Loucy (cell line): ENCODE results near the gene ZFP36.

Source experiments
- H2AFZ ChIP-seq: fragments of 200-600 bp; sonication (generic); 2 replicates; pipeline ENCODE4 v1.6.0; 2016; ENCODE audit warnings: antibody characterized with exemption, mild to moderate bottlenecking, low read length, moderate library complexity
- H3F3A ChIP-seq: fragments of 200-600 bp; 2 replicates; pipeline ENCODE4 v1.6.0; 2016; ENCODE audit warnings: antibody characterized with exemption, low read depth, mild to moderate bottlenecking
- H3K27me3 ChIP-seq: fragments of 200-600 bp; sonication (generic); 2 replicates; pipeline ENCODE4 v1.6.1; 2014; ENCODE audit warnings: low read length, mild to moderate bottlenecking; ENCODE audit not compliant: insufficient read depth, poor library complexity, severe bottlenecking
- H3K36me3 ChIP-seq: fragments of 200-600 bp; sonication (generic); 2 replicates; pipeline ENCODE4 v1.6.1; 2016; ENCODE audit warnings: low read length; ENCODE audit not compliant: insufficient read depth
- H3K4me1 ChIP-seq: fragments of 200-600 bp; sonication (generic); 2 replicates; pipeline ENCODE4 v1.5.1; 2014; ENCODE audit warnings: low read length, mild to moderate bottlenecking; ENCODE audit not compliant: insufficient read depth, poor library complexity, severe bottlenecking
- H3K4me2 ChIP-seq: fragments of 200-600 bp; sonication (generic); 2 replicates; pipeline ENCODE4 v1.6.0; 2014; ENCODE audit warnings: antibody characterized with exemption, low read length, low read depth, mild to moderate bottlenecking; ENCODE audit not compliant: poor library complexity, severe bottlenecking
- H3K4me3 ChIP-seq: fragments of 200-600 bp; sonication (generic); 2 replicates; pipeline ENCODE4 v1.5.1; 2014; ENCODE audit warnings: low read length, mild to moderate bottlenecking, mixed read lengths; ENCODE audit not compliant: poor library complexity, severe bottlenecking
- H3K79me2 ChIP-seq: fragments of 200-600 bp; sonication (generic); 2 replicates; pipeline ENCODE4 v1.6.1; 2014; ENCODE audit warnings: low read length; ENCODE audit not compliant: insufficient read depth
- H3K9ac ChIP-seq: fragments of 200-600 bp; sonication (generic); 2 replicates; pipeline ENCODE4 v1.6.0; 2014; ENCODE audit warnings: mild to moderate bottlenecking, low read depth, low read length, moderate library complexity; ENCODE audit not compliant: poor library complexity, severe bottlenecking
- H3K9me2 ChIP-seq: fragments of 200-600 bp; sonication (generic); replicated peaks from 2 replicates; pipeline ENCODE4 v1.6.1; 2016; ENCODE audit warnings: low read depth, low read length, mixed read lengths
- H3K9me3 ChIP-seq: fragments of 200-600 bp; sonication (generic); 2 replicates; pipeline ENCODE4 v1.6.1; 2014; ENCODE audit warnings: mild to moderate bottlenecking, antibody characterized with exemption, low read length, low read depth; ENCODE audit not compliant: insufficient read depth
- H4K20me1 ChIP-seq: fragments of 200-600 bp; sonication (generic); 2 replicates; pipeline ENCODE4 v1.6.0; 2014; ENCODE audit warnings: antibody characterized with exemption, low read length, mild to moderate bottlenecking; ENCODE audit not compliant: insufficient read depth, poor library complexity, severe bottlenecking
- EZH2phosphoT487 ChIP-seq: fragments of 200-600 bp; IDR thresholded peaks from 2 replicates; pipeline ENCODE4 v1.6.1; 2018; ENCODE audit warnings: antibody characterized with exemption, mild to moderate bottlenecking, moderate library complexity, borderline replicate concordance
- TF ChIP-seq, protein P1 (sequence below): fragments of 200-600 bp; sonication (generic); conservative IDR thresholded peaks from 2 replicates; pipeline ENCODE4 v1.5.1; 2014; ENCODE audit warnings: mild to moderate bottlenecking, antibody characterized with exemption, low read length

The ZFP36 gene

DNA sequence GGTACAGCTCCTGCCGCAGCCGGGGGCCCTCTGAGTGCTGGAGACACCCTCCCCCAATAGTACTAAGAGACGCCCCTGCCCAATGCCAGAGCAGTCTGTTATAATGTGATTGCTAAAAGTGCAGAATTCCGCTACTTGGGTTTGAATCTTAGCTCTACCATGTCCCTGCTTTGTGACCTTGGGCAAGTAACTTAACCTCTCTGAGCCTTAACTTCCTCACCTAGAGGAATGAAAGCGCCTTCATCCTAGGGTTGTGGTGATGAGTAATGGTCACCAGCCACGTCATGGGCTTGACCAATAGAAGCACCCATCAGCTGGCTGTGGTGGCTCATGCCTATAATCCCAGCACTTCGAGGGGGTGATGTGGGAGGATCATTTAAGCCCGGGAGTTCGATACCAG, 12.4 kb downstream of the ZFP36 start:
- Histone ChIP-seq H3K36me3 (peaks cover 14% of the 10 kb centered on the region; the same call in 1 of the 2 replicates), H4K20me1 (peaks cover 24% of the 10 kb centered on the region)

DNA sequence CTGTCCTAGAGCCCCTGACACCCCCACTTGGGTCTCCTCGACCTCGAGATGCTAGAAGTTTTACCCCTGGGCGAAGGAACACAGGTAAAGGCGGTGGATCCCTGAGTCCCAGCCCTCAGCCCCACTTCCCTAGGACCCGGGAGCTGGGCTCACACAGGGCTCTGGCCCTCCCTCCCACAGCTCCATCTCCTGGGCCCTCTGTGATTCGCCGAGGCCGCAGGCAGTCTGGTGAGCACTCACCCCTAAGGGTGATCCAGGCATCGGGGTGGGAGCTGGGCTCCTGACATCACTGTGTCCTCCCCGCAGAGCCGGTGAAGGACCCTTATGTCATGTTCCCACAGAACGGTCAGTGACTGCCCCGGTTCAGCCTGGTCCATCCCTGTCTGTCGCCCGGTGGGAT, 14.1 kb downstream of the ZFP36 start:
- TF ChIP-seq, protein P1, sequence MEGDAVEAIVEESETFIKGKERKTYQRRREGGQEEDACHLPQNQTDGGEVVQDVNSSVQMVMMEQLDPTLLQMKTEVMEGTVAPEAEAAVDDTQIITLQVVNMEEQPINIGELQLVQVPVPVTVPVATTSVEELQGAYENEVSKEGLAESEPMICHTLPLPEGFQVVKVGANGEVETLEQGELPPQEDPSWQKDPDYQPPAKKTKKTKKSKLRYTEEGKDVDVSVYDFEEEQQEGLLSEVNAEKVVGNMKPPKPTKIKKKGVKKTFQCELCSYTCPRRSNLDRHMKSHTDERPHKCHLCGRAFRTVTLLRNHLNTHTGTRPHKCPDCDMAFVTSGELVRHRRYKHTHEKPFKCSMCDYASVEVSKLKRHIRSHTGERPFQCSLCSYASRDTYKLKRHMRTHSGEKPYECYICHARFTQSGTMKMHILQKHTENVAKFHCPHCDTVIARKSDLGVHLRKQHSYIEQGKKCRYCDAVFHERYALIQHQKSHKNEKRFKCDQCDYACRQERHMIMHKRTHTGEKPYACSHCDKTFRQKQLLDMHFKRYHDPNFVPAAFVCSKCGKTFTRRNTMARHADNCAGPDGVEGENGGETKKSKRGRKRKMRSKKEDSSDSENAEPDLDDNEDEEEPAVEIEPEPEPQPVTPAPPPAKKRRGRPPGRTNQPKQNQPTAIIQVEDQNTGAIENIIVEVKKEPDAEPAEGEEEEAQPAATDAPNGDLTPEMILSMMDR: no peak
- no peak for TF ChIP-seq EZH2phosphoT487
- peaks cover 14% of the 10 kb centered on the region; the same call in 1 of the 2 replicates for H3K79me2 ChIP-seq
- peaks cover 5% of the 10 kb centered on the region for H3K4me1 ChIP-seq
- H3K9ac ChIP-seq: no peak overlapping the region
- H3K36me3 ChIP-seq: peaks cover 19% of the 10 kb centered on the region; the same call in 1 of the 2 replicates
- no peaks in the 10 kb centered on the region for H3K9me2 ChIP-seq
- H3F3A ChIP-seq: no peaks in the 10 kb centered on the region
- no peak overlapping the region for H2AFZ ChIP-seq
- H3K27me3 ChIP-seq: no peaks in the 10 kb centered on the region
- H3K4me3 ChIP-seq: no peak overlapping the region
- peaks cover 8% of the 10 kb centered on the region for H4K20me1 ChIP-seq
- no peaks in the 10 kb centered on the region for H3K9me3 ChIP-seq
- no peak overlapping the region for H3K4me2 ChIP-seq

More for the DNA sequence above, 12.4 kb downstream of the ZFP36 start:
- Histone ChIP-seq H3F3A (no peaks in the 10 kb centered on the region), H3K9me2 (no peaks in the 10 kb centered on the region), H3K9me3 (no peaks in the 10 kb centered on the region), H3K79me2 (peaks cover 32% of the 10 kb centered on the region), H2AFZ (no peak overlapping the region), H3K27me3 (no peaks in the 10 kb centered on the region), H3K4me3 (no peak overlapping the region), H3K9ac (no peak overlapping the region), H3K4me1 (peaks cover 16% of the 10 kb centered on the region), H3K4me2 (no peak overlapping the region)
- no peak for TF ChIP-seq EZH2phosphoT487
- TF ChIP-seq, protein P1: no peak

DNA sequence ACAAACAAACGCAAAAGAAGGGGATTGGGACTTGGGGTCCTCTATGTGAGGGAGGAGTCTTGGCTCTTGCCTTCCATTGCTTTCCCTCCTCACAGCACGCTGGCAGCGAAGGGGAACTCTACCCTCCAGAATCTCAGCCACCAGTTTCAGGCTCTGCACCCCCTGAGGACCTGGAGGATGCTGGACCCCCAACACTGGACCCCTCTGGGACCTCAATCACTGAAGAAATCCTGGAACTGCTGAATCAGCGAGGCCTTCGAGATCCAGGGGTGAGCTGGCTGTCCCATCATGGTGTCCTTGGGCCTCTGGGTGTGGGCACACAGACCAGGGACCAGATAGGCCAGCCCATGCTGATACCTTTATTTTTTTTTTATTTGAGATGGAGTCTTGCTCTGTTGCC, 15.4 kb downstream of the ZFP36 start:
- no peak overlapping the region for H3K4me3 ChIP-seq

More for the DNA sequence above, 15.4 kb downstream of the ZFP36 start:
- no peaks in the 10 kb centered on the region for H3K4me1 ChIP-seq
- H3K36me3 ChIP-seq: peaks cover 19% of the 10 kb centered on the region; the same call in 1 of the 2 replicates
- no peaks in the 10 kb centered on the region for H3K9me2 ChIP-seq
- H3F3A ChIP-seq: no peaks in the 10 kb centered on the region
- no peak overlapping the region for H2AFZ ChIP-seq
- no peaks in the 10 kb centered on the region for H3K9me3 ChIP-seq
- no peak for TF ChIP-seq EZH2phosphoT487
- TF ChIP-seq, protein P1: no peak
- peaks cover 1% of the 10 kb centered on the region for H4K20me1 ChIP-seq
- peaks cover 2% of the 10 kb centered on the region; the same call in 1 of the 2 replicates for H3K79me2 ChIP-seq
- H3K9ac ChIP-seq: no peak overlapping the region
- no peaks in the 10 kb centered on the region for H3K27me3 ChIP-seq
- no peak overlapping the region for H3K4me2 ChIP-seq
